ENCODE measurements around the gene ALG1. TPM values are rescaled to one million over a fixed set of nuclear protein-coding genes. Genes with fewer than 3 reads are reported as not detected.

Gene ALG1
- total RNA-seq (10 to 100 TPM in 2 of 4 donors, 1 to 10 TPM in 2; 9.3 to 11.4 (median 10.1) TPM), polyA plus RNA-seq (8.0 TPM)
- long read RNA-seq, donor 1, transcript ALG1-201 (13 exons, 2,132 nt), result major isoform, 18 of 29 reads
- long read RNA-seq, donor 1, partial matches to known transcripts, result 1 of 29 reads
- long read RNA-seq, donor 1, other reads (novel, unspliced or antisense), result 9 of 29 reads
- long read RNA-seq, donor 2, transcript ALG1-201 (13 exons, 2,132 nt), result major isoform, 12 of 15 reads
- long read RNA-seq, donor 2, partial matches to known transcripts, result 2 of 15 reads
- long read RNA-seq, donor 2, other reads (novel, unspliced or antisense), result 1 of 15 reads
- long read RNA-seq, donor 3, transcript ALG1-201 (13 exons, 2,132 nt), result major isoform, 76 of 89 reads
- long read RNA-seq, donor 3, partial matches to known transcripts, result 0 of 89 reads
- long read RNA-seq, donor 3, other reads (novel, unspliced or antisense), result 13 of 89 reads
- long read RNA-seq, donor 4, transcript ALG1-201 (13 exons, 2,132 nt), result major isoform, 12 of 13 reads
- long read RNA-seq, donor 4, partial matches to known transcripts, result 0 of 13 reads
- long read RNA-seq, donor 4, other reads (novel, unspliced or antisense), result 1 of 13 reads

- under 1% methylated on average over 53 of the region's 53 CpGs for WGBS
- H3K4me1 ChIP-seq (ENCODE audit: control insufficient read depth, insufficient read depth, low read length), result no peaks in the 10 kb centered on the region
- ATAC-seq (peak; percentile 94 to 95), DNase-seq (peak; percentile 92 to 97 (median 97))
- no peaks in the 10 kb centered on the region for H3K9me3 ChIP-seq (ENCODE audit: control insufficient read depth, low read length)
- peak within 1 kb of the TSS; percentile 64 for H3K4me3 ChIP-seq (ENCODE audit: low read length)
- peak within 1 kb of the TSS; percentile 81 for H3K27ac ChIP-seq (ENCODE audit: low read length)
- intact Hi-C loops (cut with DNase I), result no loop called here
- no peaks in the 10 kb centered on the region for H3K27me3 ChIP-seq (ENCODE audit: control insufficient read depth, insufficient read depth)
Observed at GRCh38 chr16:5071681-5072333, at the start of gene ALG1. ALG1 (plus strand) TSS chr16:5071843; CDS start chr16:5071850, 7 bp downstream.

- WGBS, result 77% methylated on average over 6 of the region's 6 CpGs
- Histone ChIP-seq H3K27me3 (ENCODE audit: control insufficient read depth, insufficient read depth) (no peaks in the 10 kb centered on the region), H3K4me3 (ENCODE audit: low read length) (no peak overlapping the region), H3K27ac (ENCODE audit: low read length) (no peak overlapping the region), H3K4me1 (ENCODE audit: control insufficient read depth, insufficient read depth, low read length) (no peaks in the 10 kb centered on the region), H3K9me3 (ENCODE audit: control insufficient read depth, low read length) (no peaks in the 10 kb centered on the region)
- no peak for ATAC-seq
- intact Hi-C loops (cut with DNase I), result no loop called here
- no peak for DNase-seq
Observed at GRCh38 chr16:5022521-5022920, 49.1 kb upstream of the ALG1 start.

- intact Hi-C loops (cut with DNase I), result loop anchor here in 1 of 4 donors (5.0 kb wide), 1 partner anchor 62 kb away; no protein-coding TSS in a partner anchor
- 54% methylated on average over 4 of the region's 4 CpGs for WGBS
- no peak for ATAC-seq
Observed at GRCh38 chr16:5024632-5025031, 47.0 kb upstream of the ALG1 start.

DNA sequence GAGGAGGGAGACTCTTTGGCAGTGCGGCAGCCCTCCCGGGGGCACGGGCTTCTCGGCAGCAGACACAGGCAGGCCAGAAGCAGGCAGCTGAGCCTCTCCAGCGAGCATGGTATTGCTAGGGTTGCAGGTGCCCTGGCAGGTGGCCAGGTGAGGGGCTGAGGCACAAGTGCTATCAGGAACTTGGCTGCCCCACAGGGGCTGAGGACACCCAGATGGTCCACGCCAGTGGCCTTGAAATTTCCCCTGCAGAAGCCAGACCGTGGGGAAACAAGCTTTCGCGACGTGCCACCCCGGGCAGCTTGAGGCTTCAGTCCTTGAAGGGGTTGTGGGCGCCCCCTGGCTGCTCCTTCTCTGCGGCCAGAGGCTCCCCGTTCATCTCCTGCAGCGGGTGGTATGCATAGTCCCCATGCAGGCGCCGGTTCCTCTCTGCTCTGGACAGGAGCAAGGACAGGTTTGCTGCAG is 46.4 kb upstream of the ALG1 start:
- Histone ChIP-seq H3K9me3 (ENCODE audit: control insufficient read depth, low read length) (no peaks in the 10 kb centered on the region), H3K4me3 (ENCODE audit: low read length) (no peak overlapping the region), H3K27ac (ENCODE audit: low read length) (no peak overlapping the region), H3K27me3 (ENCODE audit: control insufficient read depth, insufficient read depth) (no peaks in the 10 kb centered on the region), H3K4me1 (ENCODE audit: control insufficient read depth, insufficient read depth, low read length) (no peaks in the 10 kb centered on the region)
- DNase-seq (peak in 2 of 3 donors; percentile 76), ATAC-seq (peak; percentile 17 to 25)
- intact Hi-C loops (cut with DNase I), result loop anchor here in 1 of 4 donors (5.0 kb wide), 1 partner anchor 63 kb away; no protein-coding TSS in a partner anchor
- 43% methylated on average over 17 of the region's 17 CpGs for WGBS

More at GRCh38 chr16:5024632-5025031, 47.0 kb upstream of the ALG1 start:
- no peak for DNase-seq
- no peaks in the 10 kb centered on the region for H3K9me3 ChIP-seq (ENCODE audit: control insufficient read depth, low read length)
- no peaks in the 10 kb centered on the region for H3K27me3 ChIP-seq (ENCODE audit: control insufficient read depth, insufficient read depth)
- no peak overlapping the region for H3K4me3 ChIP-seq (ENCODE audit: low read length)
- H3K27ac ChIP-seq (ENCODE audit: low read length), result no peak overlapping the region
- no peaks in the 10 kb centered on the region for H3K4me1 ChIP-seq (ENCODE audit: control insufficient read depth, insufficient read depth, low read length)

GRCh38 chr16:5026664-5027063 is 45.0 kb upstream of the ALG1 start:
- Histone ChIP-seq H3K4me3 (ENCODE audit: low read length) (no peak overlapping the region), H3K9me3 (ENCODE audit: control insufficient read depth, low read length) (no peaks in the 10 kb centered on the region), H3K27ac (ENCODE audit: low read length) (no peak overlapping the region), H3K4me1 (ENCODE audit: control insufficient read depth, insufficient read depth, low read length) (no peaks in the 10 kb centered on the region), H3K27me3 (ENCODE audit: control insufficient read depth, insufficient read depth) (no peaks in the 10 kb centered on the region)
- DNase-seq (no peak), ATAC-seq (no peak)
- 89% methylated on average over 8 of the region's 8 CpGs for WGBS
- intact Hi-C loops (cut with DNase I), result loop anchor here in 1 of 4 donors (5.0 kb wide), 1 partner anchor 64 kb away; no protein-coding TSS in a partner anchor

DNA sequence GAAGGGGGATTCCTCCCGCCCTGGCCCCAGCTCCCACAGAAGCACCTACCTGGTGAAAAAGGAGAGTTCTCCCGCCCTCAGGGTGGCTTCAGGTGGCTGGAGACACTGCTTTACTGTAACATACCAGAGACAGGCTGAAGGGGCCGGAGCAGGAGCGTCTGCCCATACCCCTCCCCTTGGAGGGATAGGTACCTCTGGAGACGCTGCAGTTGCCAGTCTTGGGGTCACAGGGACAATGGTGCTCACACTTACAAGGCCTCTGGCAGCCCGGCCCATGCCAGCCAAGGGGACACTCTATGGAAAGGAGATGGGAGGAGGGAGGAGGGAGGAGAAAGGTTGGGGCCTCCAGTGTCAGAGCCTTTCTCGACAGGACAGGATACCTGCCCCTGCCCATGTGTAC is 44.6 kb upstream of the ALG1 start:
- no peaks in the 10 kb centered on the region for H3K27me3 ChIP-seq (ENCODE audit: control insufficient read depth, insufficient read depth)
- WGBS, result 95% methylated on average over 7 of the region's 7 CpGs
- no peak for ATAC-seq

DNA sequence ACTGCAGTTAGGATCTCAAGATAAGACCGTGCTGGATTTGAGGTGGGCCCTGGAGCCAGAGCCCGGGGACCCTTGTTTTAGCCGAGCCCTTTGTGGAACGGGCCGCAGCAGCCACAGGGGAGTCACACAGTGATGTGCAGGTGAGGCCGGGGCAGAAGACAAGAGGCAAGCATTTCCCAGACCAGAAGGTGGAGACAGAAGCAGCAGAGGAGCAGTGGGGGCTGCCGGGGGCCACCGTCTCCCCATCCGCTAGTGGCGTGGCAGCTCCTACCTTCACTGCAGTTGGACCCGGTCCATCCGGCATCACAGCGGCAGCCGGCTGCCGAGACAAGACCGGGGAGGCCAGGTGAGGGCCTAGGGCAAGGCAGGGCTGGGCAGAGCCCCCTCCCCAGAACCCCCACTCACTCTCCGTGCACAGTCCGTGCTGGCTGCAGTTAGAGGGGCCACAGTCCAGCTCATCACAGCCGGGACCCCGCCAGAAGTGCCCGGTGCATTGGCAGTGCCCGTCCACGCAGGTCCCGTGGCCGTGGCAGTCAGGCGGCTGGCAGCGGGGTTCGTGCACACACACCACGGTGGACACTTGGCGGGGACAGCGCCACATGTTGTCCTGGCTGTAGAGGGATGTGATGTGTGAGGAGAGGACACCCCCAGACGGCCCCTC is 43.9 kb upstream of the ALG1 start:
- ATAC-seq (peak in 1 of 2 donors; percentile 13), DNase-seq (no peak)
- intact Hi-C loops (cut with DNase I), result loop anchor here in 1 of 4 donors (5.0 kb wide), 1 partner anchor 65 kb away; no protein-coding TSS in a partner anchor
- Histone ChIP-seq H3K27ac (ENCODE audit: low read length) (no peak overlapping the region), H3K4me3 (ENCODE audit: low read length) (no peak overlapping the region), H3K4me1 (ENCODE audit: control insufficient read depth, insufficient read depth, low read length) (no peaks in the 10 kb centered on the region), H3K27me3 (ENCODE audit: control insufficient read depth, insufficient read depth) (no peaks in the 10 kb centered on the region), H3K9me3 (ENCODE audit: control insufficient read depth, low read length) (no peaks in the 10 kb centered on the region)
- WGBS, result 92% methylated on average over 32 of the region's 32 CpGs

More for the DNA sequence above, 44.6 kb upstream of the ALG1 start:
- no peak overlapping the region for H3K4me3 ChIP-seq (ENCODE audit: low read length)
- H3K4me1 ChIP-seq (ENCODE audit: control insufficient read depth, insufficient read depth, low read length), result no peaks in the 10 kb centered on the region
- no peaks in the 10 kb centered on the region for H3K9me3 ChIP-seq (ENCODE audit: control insufficient read depth, low read length)
- DNase-seq, result no peak
- no peak overlapping the region for H3K27ac ChIP-seq (ENCODE audit: low read length)
- intact Hi-C loops (cut with DNase I), result loop anchor here in 1 of 4 donors (5.0 kb wide), 1 partner anchor 65 kb away; no protein-coding TSS in a partner anchor

GRCh38 chr16:5028950-5029475 is 42.6 kb upstream of the ALG1 start:
- 92% methylated on average over 18 of the region's 18 CpGs for WGBS
- Histone ChIP-seq H3K9me3 (ENCODE audit: control insufficient read depth, low read length) (no peaks in the 10 kb centered on the region), H3K4me3 (ENCODE audit: low read length) (no peak overlapping the region), H3K27me3 (ENCODE audit: control insufficient read depth, insufficient read depth) (no peaks in the 10 kb centered on the region), H3K4me1 (ENCODE audit: control insufficient read depth, insufficient read depth, low read length) (no peaks in the 10 kb centered on the region), H3K27ac (ENCODE audit: low read length) (no peak overlapping the region)
- DNase-seq (no peak), ATAC-seq (no peak)
- intact Hi-C loops (cut with DNase I), result loop anchor here in 1 of 4 donors (5.0 kb wide), 1 partner anchor 67 kb away; no protein-coding TSS in a partner anchor

DNA sequence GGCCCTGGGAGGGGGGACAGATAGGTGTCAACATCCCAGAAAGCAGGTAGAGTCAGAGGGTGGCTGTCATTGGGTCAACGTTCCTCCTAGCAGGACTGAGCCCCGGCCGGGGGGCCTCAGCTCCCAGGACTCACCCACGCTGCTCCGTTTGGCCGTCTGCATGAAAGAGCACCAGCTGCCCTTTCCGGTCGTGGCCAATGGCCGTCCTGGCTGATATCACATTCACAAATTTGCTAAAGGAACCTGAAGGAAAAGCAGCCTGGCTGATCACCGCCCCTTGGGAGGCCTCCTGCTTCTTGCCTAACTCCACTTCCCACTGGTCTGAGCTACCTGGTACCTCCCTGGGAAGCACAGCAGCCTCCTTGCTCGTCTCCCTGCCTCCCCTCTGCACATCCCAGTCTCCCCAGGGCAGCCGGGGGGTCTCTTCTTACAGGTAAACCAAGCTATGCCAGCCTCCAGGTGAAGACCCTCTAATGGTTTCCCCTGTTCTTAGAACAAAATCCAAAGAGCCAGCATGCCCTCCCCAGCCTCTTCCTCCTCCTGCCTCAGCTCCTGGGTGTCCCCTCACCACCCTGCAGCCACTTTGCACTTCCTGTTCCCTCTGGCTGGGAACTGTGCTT is 41.3 kb upstream of the ALG1 start:
- intact Hi-C loops (cut with DNase I), result no loop called here
- no peak for ATAC-seq
- Histone ChIP-seq H3K9me3 (ENCODE audit: control insufficient read depth, low read length) (no peaks in the 10 kb centered on the region), H3K4me1 (ENCODE audit: control insufficient read depth, insufficient read depth, low read length) (peaks cover 2% of the 10 kb centered on the region), H3K27me3 (ENCODE audit: control insufficient read depth, insufficient read depth) (no peaks in the 10 kb centered on the region), H3K4me3 (ENCODE audit: low read length) (no peak overlapping the region), H3K27ac (ENCODE audit: low read length) (no peak overlapping the region)
- 85% methylated on average over 12 of the region's 12 CpGs for WGBS
- DNase-seq, result no peak

- no peak for ATAC-seq
- Histone ChIP-seq H3K4me1 (ENCODE audit: control insufficient read depth, insufficient read depth, low read length) (peaks cover 2% of the 10 kb centered on the region), H3K4me3 (ENCODE audit: low read length) (no peak overlapping the region), H3K27ac (ENCODE audit: low read length) (no peak overlapping the region), H3K27me3 (ENCODE audit: control insufficient read depth, insufficient read depth) (no peaks in the 10 kb centered on the region), H3K9me3 (ENCODE audit: control insufficient read depth, low read length) (no peaks in the 10 kb centered on the region)
- WGBS, result 81% methylated on average over 7 of the region's 7 CpGs
- intact Hi-C loops (cut with DNase I), result no loop called here
- no peak for DNase-seq
Observed at GRCh38 chr16:5031601-5032000, 40.0 kb upstream of the ALG1 start.
